Measurements from ENCODE around the gene KBTBD12.
"Not testable (repeated sequence)": the region's sequence is repeated elsewhere in the genome, so short reads cannot be mapped to it uniquely, and the experiment has no call there.

- peak in 1 of 3 donors; percentile 62 for TF ChIP-seq POLR2AphosphoS5 (IDR thresholded peaks at IDR 0.05)
- TF ChIP-seq CTCF (IDR thresholded peaks at IDR 0.05): not testable (repeated sequence)
Observed at GRCh38 chr3:127890651-127891290, 24.3 kb upstream of the KBTBD12 start.

All from transverse colon (tissue), 4 donors.